ELR (cell line): ENCODE data around the gene CAMK2N2.

Experiments used
- DNase-seq: peaks from one replicate; pipeline ENCODE4 v3.0.0-alpha.2; 2015; ENCODE audit warnings: low read depth

Gene CAMK2N2

GRCh38 chr3:184261270-184261853 is at the start of gene CAMK2N2:
Gene CAMK2N2 (minus strand): TSS chr3:184261553. CDS start chr3:184261285, 268 bp downstream.
- DNase-seq: peak; percentile 78

- peak; percentile 16 for DNase-seq
These were observed 47.4 kb upstream of the CAMK2N2 start for GRCh38 chr3:184308744-184309143.

GRCh38 chr3:184307915-184308314 is 46.6 kb upstream of the CAMK2N2 start:
- no peak for DNase-seq

- no peak for DNase-seq
These were observed 45.1 kb upstream of the CAMK2N2 start for GRCh38 chr3:184306341-184306972.

- DNase-seq: peak; percentile 56
These were observed 44.2 kb upstream of the CAMK2N2 start for GRCh38 chr3:184305577-184305976.

- peak; percentile 95 for DNase-seq
These were observed 39.0 kb upstream of the CAMK2N2 start for GRCh38 chr3:184300378-184300720.

- peak; percentile 74 for DNase-seq
These were observed 38.4 kb upstream of the CAMK2N2 start for GRCh38 chr3:184299488-184300377.

- DNase-seq: peak; percentile 98
These were observed 37.6 kb upstream of the CAMK2N2 start, which contains the start of gene PSMD2 for GRCh38 chr3:184298759-184299487. Gene PSMD2 (plus strand): TSS chr3:184299241. CDS start chr3:184299267, 26 bp downstream.

GRCh38 chr3:184296616-184297015 is 35.3 kb upstream of the CAMK2N2 start:
- DNase-seq: no peak

GRCh38 chr3:184295771-184296170 is 34.4 kb upstream of the CAMK2N2 start:
- DNase-seq: no peak

GRCh38 chr3:184291738-184292445 is 30.5 kb upstream of the CAMK2N2 start:
- DNase-seq: no peak

GRCh38 chr3:184291044-184291737 is 29.8 kb upstream of the CAMK2N2 start:
- DNase-seq: no peak

- no peak for DNase-seq
These were observed 29.0 kb upstream of the CAMK2N2 start for GRCh38 chr3:184290331-184290730.

- peak; percentile 71 for DNase-seq
These were observed 28.1 kb upstream of the CAMK2N2 start for GRCh38 chr3:184289426-184289938.

GRCh38 chr3:184284696-184285095 is 23.3 kb upstream of the CAMK2N2 start:
- peak; percentile 76 for DNase-seq

GRCh38 chr3:184283681-184284080 is 22.3 kb upstream of the CAMK2N2 start:
- no peak for DNase-seq

GRCh38 chr3:184282941-184283340 is 21.6 kb upstream of the CAMK2N2 start:
- DNase-seq: peak; percentile 18

GRCh38 chr3:184277366-184277765 is 16.0 kb upstream of the CAMK2N2 start:
- DNase-seq: no peak

GRCh38 chr3:184275961-184276910 is 14.9 kb upstream of the CAMK2N2 start, which contains the start of gene ECE2:
Gene ECE2 (plus strand): TSS chr3:184276022. CDS start chr3:184276154, 132 bp downstream.
- DNase-seq: no peak

GRCh38 chr3:184275381-184275701 is 14.0 kb upstream of the CAMK2N2 start:
- no peak for DNase-seq
